Breast epithelium (tissue), 3 donors: ENCODE measurements around the gene GPLD1.

Experiments
- CTCF ChIP-seq, 3 donors: fragments of 450-650 bp; IDR thresholded peaks; one replicate each; pipeline ENCODE4 v1.5.1; 2016 to 2017; ENCODE audit warnings: antibody characterized with exemption in 3 of 3, mild to moderate bottlenecking in 3 of 3, moderate library complexity in 3 of 3
- POLR2A ChIP-seq: fragments of 450-650 bp; IDR thresholded peaks from one replicate; pipeline ENCODE4 v1.6.1; 2016; ENCODE audit warnings: antibody characterized with exemption, mild to moderate bottlenecking, moderate library complexity
- POLR2AphosphoS5 ChIP-seq, 3 donors: sonication (generic); formaldehyde crosslinking; IDR thresholded peaks; one replicate each; pipeline ENCODE4 v1.6.1; 2017; ENCODE audit warnings: antibody characterized with exemption in 3 of 3

- TF ChIP-seq CTCF (IDR thresholded peaks at IDR 0.05): no peak
- TF ChIP-seq POLR2A: no peak
- no peak for TF ChIP-seq POLR2AphosphoS5 (IDR thresholded peaks at IDR 0.05)
Observed at GRCh38 chr6:24513602-24514001, 24.2 kb upstream of the GPLD1 start.
